GM19372 (cell line): ENCODE measurements around the gene RASAL1.

Source experiments
- ATAC-seq: cut with Tn5 transposase; IDR thresholded peaks from one replicate; pipeline ENCODE4 v1.9.1; 2021; ENCODE audit warnings: mild to moderate bottlenecking, low read depth, moderate library complexity; ENCODE audit not compliant: unreplicated experiment

Gene RASAL1

GRCh38 chr12:113062502-113063395 lies 72.8 kb downstream of the RASAL1 start:
- no peak for ATAC-seq

DNA sequence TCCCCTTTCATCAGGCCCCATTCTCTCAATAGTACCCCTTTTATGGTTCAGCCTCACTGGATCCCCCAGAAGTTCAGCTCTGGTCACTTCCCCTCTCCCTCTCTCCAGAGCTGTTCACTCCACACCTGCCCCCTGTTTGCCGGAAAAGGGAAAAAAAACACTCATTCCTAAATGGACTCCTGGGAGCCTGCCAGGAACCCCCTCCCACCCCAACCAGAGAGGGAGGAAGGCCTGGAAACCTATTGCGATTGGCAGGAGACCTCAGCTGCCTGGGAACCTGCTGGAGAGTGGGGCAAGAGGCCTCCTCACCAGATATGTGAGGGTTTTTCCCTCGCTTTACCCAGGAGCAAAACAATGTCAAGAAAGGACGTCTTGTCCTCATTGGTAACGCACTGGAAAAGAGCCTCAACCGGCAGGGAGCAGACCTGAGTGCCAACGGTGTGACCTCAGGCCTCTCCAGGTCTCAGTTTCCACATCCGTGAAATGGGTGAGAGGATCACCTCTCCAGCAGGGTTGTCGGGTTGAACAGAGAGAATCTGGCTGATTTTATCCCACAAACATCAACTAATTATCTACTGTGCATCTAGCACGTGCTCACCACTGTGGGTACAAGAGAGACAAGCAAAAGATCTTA lies 74.4 kb downstream of the RASAL1 start:
- ATAC-seq, result no peak

DNA sequence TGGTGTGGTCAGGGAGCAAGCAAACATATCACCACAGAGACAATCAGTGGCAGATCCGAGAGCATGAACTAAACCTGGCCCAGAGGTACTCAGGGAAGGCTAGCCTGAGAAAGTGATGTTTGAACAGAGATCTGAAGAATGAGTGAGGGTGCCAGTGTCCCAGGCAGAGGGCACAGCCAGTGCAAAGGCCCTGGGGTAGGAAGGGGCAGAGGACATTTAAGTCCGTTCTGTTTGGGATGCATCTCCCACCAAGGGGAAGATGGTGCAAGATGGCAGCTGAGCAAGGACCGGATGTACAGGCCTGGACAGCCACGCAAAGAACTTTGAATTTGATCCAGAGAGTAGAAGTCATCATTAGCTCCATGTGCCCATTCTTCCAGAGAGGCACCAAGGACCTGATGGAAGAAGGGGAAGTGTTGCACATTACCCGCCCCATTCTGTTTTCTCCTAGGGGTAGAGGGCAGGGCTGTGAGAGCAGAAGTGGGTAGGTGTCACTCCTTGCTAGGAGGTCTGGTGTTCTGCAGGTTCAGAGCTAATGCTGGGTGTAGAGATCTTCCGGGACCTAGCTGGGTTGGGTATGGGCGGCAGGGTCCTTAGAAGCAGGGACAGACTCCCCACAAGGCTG lies 75.1 kb downstream of the RASAL1 start:
- ATAC-seq, result no peak

- ATAC-seq, result no peak
These were observed 76.4 kb downstream of the RASAL1 start for GRCh38 chr12:113059071-113059595.

DNA sequence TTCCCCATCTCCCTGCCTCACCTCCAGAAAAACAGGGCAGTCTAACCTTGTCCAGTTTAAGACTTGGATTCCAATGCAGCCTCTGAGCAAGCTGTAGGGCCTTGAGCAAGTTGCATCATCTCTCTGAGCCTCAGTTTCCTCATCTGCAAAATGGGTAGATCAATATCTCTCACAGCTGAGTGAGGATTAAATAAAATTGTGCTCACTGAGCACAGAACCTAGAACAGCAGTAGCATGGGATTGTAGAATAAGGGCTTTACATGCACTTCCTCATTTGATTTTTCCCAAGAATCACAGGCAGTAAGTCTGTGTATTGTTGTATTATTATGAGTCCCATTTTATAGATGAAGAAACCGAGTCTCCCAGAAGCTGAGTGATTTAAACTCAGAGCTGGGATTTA lies 77.0 kb downstream of the RASAL1 start:
- no peak for ATAC-seq

GRCh38 chr12:113057565-113058485 lies 77.7 kb downstream of the RASAL1 start:
- no peak for ATAC-seq

- ATAC-seq, result no peak
These were observed 78.7 kb downstream of the RASAL1 start, which contains the start of gene DTX1 for GRCh38 chr12:113056631-113057488. Gene DTX1 (plus strand): TSS chr12:113056730. CDS start chr12:113058193, 1,463 bp downstream.

- no peak for ATAC-seq
These were observed 79.3 kb downstream of the RASAL1 start for GRCh38 chr12:113056381-113056630.

DNA sequence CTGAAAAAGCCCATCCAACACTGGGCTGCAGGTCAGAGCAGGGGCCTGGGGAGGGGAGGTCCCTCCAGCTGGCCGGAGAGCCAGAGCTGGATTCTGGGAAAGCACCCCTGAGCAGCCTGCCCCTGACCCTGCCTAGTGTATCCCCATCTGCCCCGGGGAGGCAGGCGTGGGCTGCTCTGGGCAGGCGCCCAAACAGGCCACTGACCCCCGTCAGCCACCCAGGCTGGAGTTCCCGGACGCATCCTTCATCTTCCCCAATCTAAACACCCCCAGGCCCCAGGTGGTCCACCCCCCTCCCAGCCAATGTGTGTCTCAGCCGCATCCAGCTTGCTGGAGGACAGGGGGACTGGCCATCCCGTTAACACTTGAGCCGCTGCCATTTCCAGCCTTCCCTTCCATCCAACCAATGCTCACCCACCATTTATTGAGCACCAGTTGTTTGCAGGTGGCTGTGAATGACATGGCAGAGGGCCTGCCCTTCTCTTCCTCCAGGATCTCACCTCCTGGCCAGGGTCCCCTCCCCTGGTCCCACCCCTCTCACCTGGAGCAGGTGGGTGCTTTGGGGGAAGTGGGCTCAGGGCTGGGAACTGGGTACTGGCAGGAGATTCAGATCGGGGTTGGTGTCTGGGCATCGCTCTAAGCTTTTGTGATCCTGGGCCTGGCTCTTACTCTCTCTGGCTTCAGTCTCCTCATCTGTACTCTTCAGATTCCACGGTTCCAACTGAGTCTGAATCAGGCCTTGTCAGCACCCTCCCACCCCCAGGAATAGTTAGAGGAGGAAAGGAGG lies 79.8 kb downstream of the RASAL1 start:
- no peak for ATAC-seq

- no peak for ATAC-seq
These were observed 80.5 kb downstream of the RASAL1 start for GRCh38 chr12:113054948-113055486.

DNA sequence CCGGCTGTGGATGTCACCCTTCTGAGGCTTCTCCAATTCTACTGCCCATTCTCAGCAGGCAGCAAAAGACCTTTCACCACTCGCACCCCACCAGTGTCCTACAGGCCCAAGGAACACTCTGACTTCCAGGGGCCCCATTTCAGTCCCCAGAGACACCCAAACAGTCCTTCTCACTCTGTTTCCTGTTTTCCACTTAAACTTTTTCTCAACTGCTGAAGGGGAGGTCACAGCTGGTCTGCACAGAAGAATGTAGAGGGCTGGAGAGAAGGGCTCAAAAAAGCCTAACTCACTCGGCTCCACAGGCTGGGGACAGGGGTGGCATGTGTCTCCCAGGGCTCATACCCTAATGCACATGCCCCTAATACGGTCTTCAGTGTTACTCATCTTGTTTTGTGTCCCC lies 83.2 kb downstream of the RASAL1 start:
- no peak for ATAC-seq

- no peak for ATAC-seq
These were observed 83.8 kb downstream of the RASAL1 start for GRCh38 chr12:113051759-113052158.

DNA sequence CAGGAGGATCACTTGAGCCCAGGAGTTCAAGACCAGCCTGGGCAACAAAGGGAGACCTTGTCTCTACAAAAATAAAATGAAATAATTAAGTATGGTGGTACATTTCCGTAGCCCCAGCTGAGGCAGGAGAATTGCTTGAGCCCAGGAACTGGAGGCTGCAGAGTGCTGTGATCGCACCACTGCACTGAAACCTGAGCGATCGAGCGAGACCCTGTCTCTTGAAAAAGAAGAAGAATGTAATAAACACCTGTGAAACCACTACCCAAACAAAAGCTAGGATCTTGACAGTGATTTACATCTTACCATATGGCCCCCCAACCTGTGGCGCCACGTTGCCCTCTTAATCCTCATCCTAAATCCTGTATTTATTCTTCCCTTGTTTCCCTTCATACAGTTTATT lies 84.8 kb downstream of the RASAL1 start:
- no peak for ATAC-seq

DNA sequence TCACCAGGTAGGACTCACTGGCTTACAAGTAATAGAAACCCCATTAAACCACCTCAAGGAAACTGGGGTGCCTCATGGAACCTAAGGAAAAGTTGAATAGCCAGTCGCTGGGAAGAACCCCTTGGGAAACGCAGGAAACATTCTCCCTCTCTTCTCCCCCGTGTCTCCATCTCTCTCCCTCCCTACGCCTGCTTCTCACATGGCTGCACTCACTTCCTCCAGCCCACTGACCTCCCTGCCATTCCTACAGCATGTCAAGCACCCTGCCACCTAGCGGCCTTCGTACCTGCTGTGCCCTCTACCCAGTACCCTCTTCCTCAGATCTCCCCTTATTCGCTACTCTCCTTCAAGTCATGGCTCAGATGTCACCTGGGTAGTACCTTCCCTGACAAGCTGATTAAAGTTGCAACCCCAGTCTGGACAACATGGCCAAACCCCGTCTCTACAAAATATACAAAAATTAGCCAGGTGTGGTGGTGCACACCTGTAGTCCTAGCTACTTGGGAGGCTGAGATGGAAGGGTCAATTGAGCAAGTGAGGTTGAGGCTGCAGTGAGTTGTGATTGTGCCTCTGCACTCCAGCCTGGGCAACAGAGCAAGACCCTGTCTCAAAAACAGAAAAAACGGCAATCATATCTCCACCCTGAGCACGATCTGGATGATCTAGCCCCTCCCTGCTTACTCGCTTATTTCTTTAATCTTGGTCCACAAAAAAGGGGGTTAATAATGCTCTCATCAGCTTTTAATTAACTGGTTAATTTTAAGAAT lies 85.4 kb downstream of the RASAL1 start:
- no peak for ATAC-seq
